Thoracic aorta endothelial cell (primary cell): ENCODE results near the gene BLTP3B. TPM values are rescaled to one million over a fixed set of nuclear protein-coding genes. Genes with fewer than 3 reads are reported as not detected.

ENCODE experiments used
- small RNA-seq: library from RNA; depleted of rRNA; stranded (forward); fragments of <200 nt; gene quantifications from one replicate; pipeline ENCODE3, GENCODE V24; 2012
- total RNA-seq: library from RNA; depleted of rRNA; stranded (reverse); fragments of >200 nt; gene quantifications from 2 replicates; pipeline ENCODE4 v1.2.3, GENCODE V29; 2012

The BLTP3B gene
- total RNA-seq = 37.9 and 39.0 TPM in 2 replicates

GRCh38 chr12:100142851-100143559 is at the start of gene BLTP3B:
Gene BLTP3B (minus strand): TSS chr12:100142874. CDS start chr12:100142635, 239 bp downstream.

Small RNA genes within 50 kb of the gene (small RNA-seq; reads per million reads assigned to genes)
- gene MIR1827 = not detected
- gene RN7SL176P = not detected

Other genes starting within 250 kb of the BLTP3B start
- gene ANKS1B, start 157.9 kb downstream of the BLTP3B start, total RNA-seq = 0.43 and 1.1 TPM in 2 replicates
- 21.3 and 28.1 TPM in 2 replicates for gene ACTR6, start 57.9 kb upstream of the BLTP3B start, total RNA-seq
- 0.22 and 0.40 TPM in 2 replicates for gene DEPDC4, start 124.2 kb upstream of the BLTP3B start, total RNA-seq
- gene SCYL2, start 124.3 kb upstream of the BLTP3B start, total RNA-seq = 78.3 and 84.4 TPM in 2 replicates
- not detected in 2 replicates for gene SLC17A8, start 214.2 kb upstream of the BLTP3B start, total RNA-seq